Measurements from ENCODE around the gene MARCHF4. TPM values are rescaled to one million over a fixed set of nuclear protein-coding genes. Genes with fewer than 3 reads are reported as not detected.
A peak's percentile ranks its signal among the peaks of the same experiment; 100 is the strongest.

The MARCHF4 gene
- total RNA-seq, 2 donors from 2014 or later = not detected

- Mint-ChIP-seq H3K4me1 (peaks cover 57% of the 10 kb centered on the region), H3K36me3 (ENCODE audit: low read depth) (no peaks in the 10 kb centered on the region), H3K9me3 (no peaks in the 10 kb centered on the region), H3K27me3 (no peaks in the 10 kb centered on the region), H3K4me3 (peak overlapping the region; percentile 24), H3K27ac (peak overlapping the region; percentile 42)
- ATAC-seq (replicated peaks) = peak; percentile 85
Measured at GRCh38 chr2:216348756-216349308, 23.5 kb downstream of the MARCHF4 start.

- Mint-ChIP-seq H3K4me1 (peaks cover 45% of the 10 kb centered on the region), H3K27ac (no peak overlapping the region), H3K36me3 (ENCODE audit: low read depth) (no peaks in the 10 kb centered on the region), H3K27me3 (no peaks in the 10 kb centered on the region), H3K4me3 (no peak overlapping the region), H3K9me3 (no peaks in the 10 kb centered on the region)
- peak; percentile 25 for ATAC-seq (replicated peaks)
Measured at GRCh38 chr2:216346781-216347180, 25.5 kb downstream of the MARCHF4 start.

GRCh38 chr2:216345846-216346245 lies 26.4 kb downstream of the MARCHF4 start:
- Mint-ChIP-seq H3K27me3 (no peaks in the 10 kb centered on the region), H3K4me1 (peaks cover 44% of the 10 kb centered on the region), H3K9me3 (no peaks in the 10 kb centered on the region), H3K36me3 (ENCODE audit: low read depth) (no peaks in the 10 kb centered on the region), H3K27ac (no peak overlapping the region), H3K4me3 (no peak overlapping the region)
- ATAC-seq (replicated peaks) = no peak

- Mint-ChIP-seq H3K36me3 (ENCODE audit: low read depth) (no peaks in the 10 kb centered on the region), H3K27ac (no peak overlapping the region), H3K9me3 (no peaks in the 10 kb centered on the region), H3K4me1 (peaks cover 36% of the 10 kb centered on the region), H3K27me3 (no peaks in the 10 kb centered on the region), H3K4me3 (no peak overlapping the region)
- no peak for ATAC-seq (replicated peaks)
Measured at GRCh38 chr2:216344950-216345300, 27.4 kb downstream of the MARCHF4 start.

GRCh38 chr2:216344206-216344949 lies 27.9 kb downstream of the MARCHF4 start:
- ATAC-seq (replicated peaks) = no peak
- Mint-ChIP-seq H3K27ac (no peak overlapping the region), H3K9me3 (peaks cover 2% of the 10 kb centered on the region), H3K27me3 (no peaks in the 10 kb centered on the region), H3K4me1 (peaks cover 31% of the 10 kb centered on the region), H3K36me3 (ENCODE audit: low read depth) (no peaks in the 10 kb centered on the region), H3K4me3 (no peak overlapping the region)

- Mint-ChIP-seq H3K27me3 (no peaks in the 10 kb centered on the region), H3K27ac (no peak overlapping the region), H3K4me1 (peaks cover 22% of the 10 kb centered on the region), H3K4me3 (no peak overlapping the region), H3K36me3 (ENCODE audit: low read depth) (no peaks in the 10 kb centered on the region), H3K9me3 (peaks cover 4% of the 10 kb centered on the region)
- no peak for ATAC-seq (replicated peaks)
Measured at GRCh38 chr2:216343221-216343980, 28.9 kb downstream of the MARCHF4 start.

- peak; percentile 73 for ATAC-seq (replicated peaks)
- no peak overlapping the region for H3K4me3 Mint-ChIP-seq
- H3K27ac Mint-ChIP-seq = peak overlapping the region; percentile 69
- H3K27me3 Mint-ChIP-seq = no peaks in the 10 kb centered on the region
- H3K4me1 Mint-ChIP-seq = peaks cover 14% of the 10 kb centered on the region
- H3K36me3 Mint-ChIP-seq (ENCODE audit: low read depth) = no peaks in the 10 kb centered on the region
- H3K9me3 Mint-ChIP-seq = peaks cover 4% of the 10 kb centered on the region
Measured at GRCh38 chr2:216341121-216341520, 31.2 kb downstream of the MARCHF4 start.

GRCh38 chr2:216340280-216340631 lies 32.0 kb downstream of the MARCHF4 start:
- ATAC-seq (replicated peaks) = no peak
- H3K27me3 Mint-ChIP-seq = no peaks in the 10 kb centered on the region
- H3K9me3 Mint-ChIP-seq = peaks cover 4% of the 10 kb centered on the region
- peaks cover 14% of the 10 kb centered on the region for H3K4me1 Mint-ChIP-seq
- no peak overlapping the region for H3K4me3 Mint-ChIP-seq
- no peak overlapping the region for H3K27ac Mint-ChIP-seq
- no peaks in the 10 kb centered on the region for H3K36me3 Mint-ChIP-seq (ENCODE audit: low read depth)

- ATAC-seq (replicated peaks) = no peak
- Mint-ChIP-seq H3K27me3 (no peaks in the 10 kb centered on the region), H3K36me3 (ENCODE audit: low read depth) (no peaks in the 10 kb centered on the region), H3K9me3 (peaks cover 4% of the 10 kb centered on the region), H3K4me3 (no peak overlapping the region), H3K27ac (no peak overlapping the region), H3K4me1 (peaks cover 14% of the 10 kb centered on the region)
Measured at GRCh38 chr2:216339456-216340279, 32.6 kb downstream of the MARCHF4 start.

- no peak overlapping the region for H3K4me3 Mint-ChIP-seq
- no peak for ATAC-seq (replicated peaks)
Measured at GRCh38 chr2:216335252-216335651, 37.0 kb downstream of the MARCHF4 start.

GRCh38 chr2:216328347-216328746 lies 43.9 kb downstream of the MARCHF4 start:
- H3K36me3 Mint-ChIP-seq (ENCODE audit: low read depth) = no peaks in the 10 kb centered on the region
- peaks cover 3% of the 10 kb centered on the region for H3K27me3 Mint-ChIP-seq
- no peaks in the 10 kb centered on the region for H3K4me1 Mint-ChIP-seq
- no peak overlapping the region for H3K4me3 Mint-ChIP-seq
- no peaks in the 10 kb centered on the region for H3K9me3 Mint-ChIP-seq
- ATAC-seq (replicated peaks) = no peak
- no peak overlapping the region for H3K27ac Mint-ChIP-seq

More at GRCh38 chr2:216335252-216335651, 37.0 kb downstream of the MARCHF4 start:
- no peaks in the 10 kb centered on the region for H3K36me3 Mint-ChIP-seq (ENCODE audit: low read depth)
- peaks cover 4% of the 10 kb centered on the region for H3K9me3 Mint-ChIP-seq
- H3K4me1 Mint-ChIP-seq = peaks cover 4% of the 10 kb centered on the region
- H3K27me3 Mint-ChIP-seq = no peaks in the 10 kb centered on the region
- H3K27ac Mint-ChIP-seq = no peak overlapping the region

GRCh38 chr2:216327447-216327935 lies 44.8 kb downstream of the MARCHF4 start:
- no peak for ATAC-seq (replicated peaks)
- Mint-ChIP-seq H3K4me3 (no peak overlapping the region), H3K27ac (no peak overlapping the region), H3K9me3 (no peaks in the 10 kb centered on the region), H3K27me3 (peaks cover 3% of the 10 kb centered on the region), H3K36me3 (ENCODE audit: low read depth) (no peaks in the 10 kb centered on the region), H3K4me1 (no peaks in the 10 kb centered on the region)
